ENCODE data around the gene ZBTB8A.

Gene ZBTB8A

GRCh38 chr1:32622205-32622604, 83.0 kb downstream of the ZBTB8A start:
- H3K27ac ChIP-seq: peak overlapping the region; percentile 98
- no peak overlapping the region for H3K4me3 ChIP-seq (IDR thresholded peaks at IDR 0.05; ENCODE audit: insufficient read depth, low read depth, low read length)
- no peak overlapping the region for H3K9ac ChIP-seq
- H2AFZ ChIP-seq (ENCODE audit: low read depth): no peak overlapping the region
- TF ChIP-seq CTCF (conservative IDR thresholded peaks at IDR 0.05; ENCODE audit: low read depth, low read length): no peak
- peak overlapping the region; percentile 76 for H3K4me2 ChIP-seq
- peaks cover 92% of the 10 kb centered on the region for H3K4me1 ChIP-seq (ENCODE audit: low read depth, poor library complexity, severe bottlenecking)
- no peaks in the 10 kb centered on the region for H3K27me3 ChIP-seq (ENCODE audit: insufficient read depth, low read depth)
- H3K79me2 ChIP-seq (ENCODE audit: insufficient read depth, low read depth): peaks cover 29% of the 10 kb centered on the region; the same call in 1 of the 2 replicates
- no peaks in the 10 kb centered on the region for H4K20me1 ChIP-seq (ENCODE audit: insufficient read depth)
- H3K36me3 ChIP-seq (ENCODE audit: insufficient read depth): no peaks in the 10 kb centered on the region

GRCh38 chr1:32622806-32623681, 83.8 kb downstream of the ZBTB8A start:
- H3K4me2 ChIP-seq: peak overlapping the region; percentile 76
- H3K4me1 ChIP-seq (ENCODE audit: low read depth, poor library complexity, severe bottlenecking): peaks cover 95% of the 10 kb centered on the region
- H3K79me2 ChIP-seq (ENCODE audit: insufficient read depth, low read depth): peaks cover 29% of the 10 kb centered on the region; the same call in 1 of the 2 replicates
- H3K36me3 ChIP-seq (ENCODE audit: insufficient read depth): no peaks in the 10 kb centered on the region
- H3K4me3 ChIP-seq (IDR thresholded peaks at IDR 0.05; ENCODE audit: insufficient read depth, low read depth, low read length): no peak overlapping the region
- H3K9ac ChIP-seq: peak overlapping the region; percentile 16; the same call in 1 of the 2 replicates
- peak overlapping the region; percentile 98 for H3K27ac ChIP-seq
- H3K27me3 ChIP-seq (ENCODE audit: insufficient read depth, low read depth): no peaks in the 10 kb centered on the region
- no peaks in the 10 kb centered on the region for H4K20me1 ChIP-seq (ENCODE audit: insufficient read depth)
- TF ChIP-seq CTCF (conservative IDR thresholded peaks at IDR 0.05; ENCODE audit: low read depth, low read length): no peak
- H2AFZ ChIP-seq (ENCODE audit: low read depth): no peak overlapping the region

- Histone ChIP-seq H3K4me2 (peak overlapping the region; percentile 76), H3K27me3 (ENCODE audit: insufficient read depth, low read depth) (no peaks in the 10 kb centered on the region), H3K27ac (peak overlapping the region; percentile 98), H3K79me2 (ENCODE audit: insufficient read depth, low read depth) (peaks cover 29% of the 10 kb centered on the region; the same call in 1 of the 2 replicates), H2AFZ (ENCODE audit: low read depth) (no peak overlapping the region), H3K9ac (peak overlapping the region; percentile 16; the same call in 1 of the 2 replicates), H3K4me3 (IDR thresholded peaks at IDR 0.05; ENCODE audit: insufficient read depth, low read depth, low read length) (no peak overlapping the region), H4K20me1 (ENCODE audit: insufficient read depth) (no peaks in the 10 kb centered on the region), H3K36me3 (ENCODE audit: insufficient read depth) (no peaks in the 10 kb centered on the region), H3K4me1 (ENCODE audit: low read depth, poor library complexity, severe bottlenecking) (peaks cover 95% of the 10 kb centered on the region)
- TF ChIP-seq CTCF (conservative IDR thresholded peaks at IDR 0.05; ENCODE audit: low read depth, low read length): no peak
These were observed 84.5 kb downstream of the ZBTB8A start for GRCh38 chr1:32623775-32624174.

- Histone ChIP-seq H3K4me3 (IDR thresholded peaks at IDR 0.05; ENCODE audit: insufficient read depth, low read depth, low read length) (no peak overlapping the region), H3K4me1 (ENCODE audit: low read depth, poor library complexity, severe bottlenecking) (peaks cover 95% of the 10 kb centered on the region), H3K27ac (peak overlapping the region; percentile 98), H3K79me2 (ENCODE audit: insufficient read depth, low read depth) (peaks cover 41% of the 10 kb centered on the region), H3K4me2 (peak overlapping the region; percentile 76; the same call in 1 of the 2 replicates), H2AFZ (ENCODE audit: low read depth) (no peak overlapping the region), H3K27me3 (ENCODE audit: insufficient read depth, low read depth) (no peaks in the 10 kb centered on the region), H3K9ac (no peak overlapping the region), H4K20me1 (ENCODE audit: insufficient read depth) (no peaks in the 10 kb centered on the region), H3K36me3 (ENCODE audit: insufficient read depth) (no peaks in the 10 kb centered on the region)
- TF ChIP-seq CTCF (conservative IDR thresholded peaks at IDR 0.05; ENCODE audit: low read depth, low read length): no peak
These were observed 86.9 kb downstream of the ZBTB8A start for GRCh38 chr1:32626176-32626575.
